ENCODE results near the gene STX1B.
"Not testable (repeated sequence)": the region's sequence is repeated elsewhere in the genome, so short reads cannot be mapped to it uniquely, and the experiment has no call there.

The STX1B gene

GRCh38 chr16:31010585-31011325 is at the start of gene STX1B:
Gene STX1B (minus strand): TSS chr16:31010638. CDS start chr16:31010396, 242 bp downstream.
- no peak for DNase-seq

DNA sequence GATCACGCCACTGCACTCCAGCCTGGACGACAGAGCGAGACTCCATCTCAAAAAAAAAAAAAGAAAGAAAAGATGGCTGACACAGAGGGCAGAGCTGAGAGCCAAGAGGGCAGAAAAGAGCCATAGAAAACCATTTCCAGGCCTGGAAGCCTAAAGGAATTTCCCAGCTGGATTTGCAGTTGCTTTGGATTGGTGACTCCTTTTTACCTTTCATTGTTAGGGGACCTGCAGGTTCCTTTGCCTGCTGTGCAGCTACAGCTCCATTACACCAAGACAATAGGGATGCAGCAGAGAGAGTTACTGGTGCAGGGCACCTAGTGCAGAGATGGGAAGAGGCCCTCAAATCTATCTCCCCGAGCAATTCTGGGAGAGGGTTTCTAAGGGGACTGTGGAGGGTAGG is 45.2 kb upstream of the STX1B start:
- no peak for DNase-seq

DNA sequence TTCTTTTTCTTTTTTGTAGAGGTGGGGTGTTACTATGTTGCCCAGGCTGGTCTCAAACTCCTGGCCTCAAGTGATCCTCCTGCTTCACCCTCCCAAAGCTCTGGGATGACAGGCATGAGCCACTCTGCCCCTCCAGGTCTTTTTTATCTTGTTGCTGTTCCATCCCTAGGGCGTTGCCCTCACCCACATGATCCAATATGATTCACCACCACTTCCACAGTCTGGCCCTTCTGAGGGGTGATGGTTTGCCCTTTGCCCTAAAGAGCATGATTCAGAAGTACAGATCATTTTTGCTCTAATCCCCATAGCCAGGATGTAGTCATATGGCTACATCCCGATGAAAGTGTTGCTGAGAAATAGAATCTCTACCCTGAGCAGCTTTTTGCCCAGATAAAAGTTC is 41.7 kb upstream of the STX1B start:
- peak; percentile 59 for DNase-seq

- peak; percentile 12 for DNase-seq
Measured at GRCh38 chr16:31050280-31051030, 40.0 kb upstream of the STX1B start.

- DNase-seq = no peak
Measured at GRCh38 chr16:31043898-31044481, 33.6 kb upstream of the STX1B start.

GRCh38 chr16:31043352-31043751 is 32.9 kb upstream of the STX1B start:
- DNase-seq = no peak

- no peak for DNase-seq
Measured at GRCh38 chr16:31042866-31043265, 32.4 kb upstream of the STX1B start.

DNA sequence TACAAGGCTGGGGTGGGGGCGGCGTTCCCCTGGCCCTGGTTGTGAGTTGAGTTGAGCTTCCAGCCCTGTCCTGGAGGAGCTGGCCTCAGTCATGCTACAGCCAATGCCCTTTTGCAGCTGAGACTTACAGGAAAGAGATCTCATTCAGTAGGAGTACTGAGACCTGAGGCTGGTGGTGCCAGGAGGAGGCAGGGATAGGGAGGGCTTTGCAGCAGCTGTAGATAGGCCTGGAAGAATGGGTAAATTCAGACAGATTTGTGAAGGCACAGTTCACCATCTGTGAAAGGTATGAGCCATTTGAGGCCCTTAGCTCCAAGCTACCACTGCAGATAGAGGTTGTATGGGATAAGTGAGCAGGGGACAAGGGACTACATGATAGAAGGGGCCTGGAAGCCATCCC is 28.6 kb upstream of the STX1B start:
- no peak for DNase-seq

- no peak for DNase-seq
Measured at GRCh38 chr16:31036691-31037090, 26.3 kb upstream of the STX1B start.

DNA sequence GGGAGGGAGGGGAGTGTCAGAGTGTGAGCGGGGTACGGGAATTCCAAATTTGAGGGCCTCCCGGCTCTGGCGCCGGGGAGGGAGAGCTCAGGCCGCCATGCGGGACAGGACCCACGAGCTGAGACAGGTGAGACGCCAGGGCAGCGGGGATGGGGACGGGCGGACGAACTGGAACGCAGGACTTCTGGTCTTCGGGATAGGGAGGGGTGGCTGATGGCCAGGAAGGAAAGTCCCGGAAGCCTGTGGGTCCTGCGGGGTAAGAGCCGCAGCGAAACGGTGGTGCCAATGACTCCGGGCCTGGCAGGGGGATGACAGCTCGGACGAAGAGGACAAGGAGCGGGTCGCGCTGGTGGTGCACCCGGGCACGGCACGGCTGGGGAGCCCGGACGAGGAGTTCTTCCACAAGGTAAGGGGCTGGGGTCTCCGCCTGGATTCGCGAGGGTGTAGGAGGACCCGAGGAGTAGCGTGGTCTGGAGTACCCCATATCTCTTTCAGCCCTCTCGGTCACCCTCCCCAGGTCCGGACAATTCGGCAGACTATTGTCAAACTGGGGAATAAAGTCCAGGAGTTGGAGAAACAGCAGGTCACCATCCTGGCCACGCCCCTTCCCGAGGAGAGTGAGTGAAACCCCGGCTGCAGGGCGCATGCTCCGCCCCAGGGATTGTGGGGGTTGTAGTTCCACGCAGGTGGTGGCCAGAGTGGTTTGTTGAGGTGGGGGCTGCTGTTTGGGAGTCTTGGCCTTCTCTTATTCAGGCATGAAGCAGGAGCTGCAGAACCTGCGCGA is 23.5 kb upstream of the STX1B start:
- DNase-seq = peak; percentile 86

DNA sequence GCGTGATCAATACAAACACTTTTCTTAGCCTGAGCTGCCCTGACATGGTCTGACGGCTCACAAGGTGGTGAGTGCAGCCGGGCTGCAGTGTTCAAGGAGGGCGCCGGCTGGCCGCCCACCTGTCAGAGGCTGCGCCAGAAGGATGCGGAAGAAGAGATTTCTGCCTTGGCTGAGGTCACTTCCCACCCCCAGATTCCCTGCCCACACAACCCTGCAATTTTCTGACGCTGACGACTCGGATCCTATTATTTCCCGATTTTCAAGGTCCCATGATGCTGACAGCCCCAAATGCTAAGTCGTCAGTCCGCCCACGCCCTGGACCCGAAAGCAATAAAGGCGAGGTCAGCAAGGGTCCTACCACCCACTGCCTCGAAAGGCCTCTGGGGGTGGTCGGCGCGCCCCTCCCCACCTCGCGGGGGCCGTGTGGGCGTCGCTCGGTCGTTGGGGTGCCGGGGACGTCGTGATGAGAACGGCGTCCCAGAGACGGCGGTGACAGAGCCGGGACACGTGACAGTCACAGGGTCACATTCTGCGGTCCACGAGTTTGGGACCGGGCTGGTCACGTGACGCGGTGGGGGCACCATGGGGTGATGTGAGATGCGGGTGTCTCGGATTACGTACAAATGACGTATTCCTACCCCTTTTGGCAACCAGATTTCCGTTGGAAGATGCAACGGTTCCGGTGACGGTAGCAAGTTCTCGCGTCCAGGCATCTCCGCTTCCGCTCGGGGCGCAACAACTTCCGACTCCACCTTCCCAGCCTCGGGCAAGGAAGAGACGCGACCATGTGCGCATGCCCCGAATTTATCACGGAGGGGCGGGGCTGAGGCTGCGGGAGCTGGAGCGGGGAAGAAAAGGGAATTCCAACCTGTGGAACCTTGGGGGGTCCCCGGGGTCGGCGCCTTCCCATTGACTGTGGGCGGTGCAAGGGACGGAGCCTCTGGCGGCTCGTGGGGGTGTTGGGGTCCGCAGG is 22.6 kb upstream of the STX1B start, which contains the start of gene STX4:
Gene STX4 (plus strand): TSS at position 823 of the 973 bp plus-strand sequence. CDS start 248 bp downstream, outside the sequence.
- peak; percentile 94 for DNase-seq

DNA sequence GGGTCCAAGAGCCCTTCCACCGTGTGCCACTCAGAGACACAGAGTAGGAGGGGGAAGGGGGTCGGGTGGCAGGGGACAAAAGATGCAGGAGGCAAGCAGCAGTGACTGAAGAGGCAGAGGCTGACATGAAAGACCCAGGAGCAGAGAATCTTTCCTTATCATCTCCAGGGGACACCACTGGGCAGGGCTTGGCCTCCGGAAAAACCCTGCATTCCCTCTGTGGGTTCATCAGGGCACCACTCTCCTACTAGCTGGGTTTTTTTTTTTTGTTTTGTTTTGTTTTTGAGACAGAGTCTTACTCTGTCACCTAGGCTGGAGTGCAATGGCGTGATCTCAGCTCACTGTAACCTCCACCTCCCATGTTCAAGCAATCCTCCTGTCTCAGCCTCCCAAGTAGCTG is 20.8 kb upstream of the STX1B start:
- DNase-seq = no peak

- no peak for DNase-seq
Measured at GRCh38 chr16:31029272-31029671, 18.8 kb upstream of the STX1B start.

DNA sequence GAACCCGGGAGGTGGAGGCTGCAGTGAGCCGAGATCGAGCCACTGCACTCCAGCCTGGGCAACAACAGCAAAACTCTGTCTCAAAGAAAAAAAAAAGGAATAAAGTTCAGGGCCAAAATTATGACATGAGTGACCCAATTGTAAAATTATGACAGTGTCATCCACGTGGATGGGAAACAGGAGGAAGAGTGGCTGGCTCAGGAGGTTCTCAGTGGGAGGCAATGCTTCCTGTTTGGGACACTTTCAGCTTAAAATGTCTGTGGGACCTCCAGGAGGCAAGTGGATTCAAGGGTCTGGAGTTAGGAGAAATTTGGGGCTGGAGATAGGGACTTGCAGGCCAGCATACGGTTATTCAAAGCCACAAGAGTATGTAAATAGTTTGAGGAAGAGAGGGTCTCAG is 14.9 kb upstream of the STX1B start:
- DNase-seq = no peak

GRCh38 chr16:31023627-31024226 is 13.3 kb upstream of the STX1B start:
- no peak for DNase-seq

DNA sequence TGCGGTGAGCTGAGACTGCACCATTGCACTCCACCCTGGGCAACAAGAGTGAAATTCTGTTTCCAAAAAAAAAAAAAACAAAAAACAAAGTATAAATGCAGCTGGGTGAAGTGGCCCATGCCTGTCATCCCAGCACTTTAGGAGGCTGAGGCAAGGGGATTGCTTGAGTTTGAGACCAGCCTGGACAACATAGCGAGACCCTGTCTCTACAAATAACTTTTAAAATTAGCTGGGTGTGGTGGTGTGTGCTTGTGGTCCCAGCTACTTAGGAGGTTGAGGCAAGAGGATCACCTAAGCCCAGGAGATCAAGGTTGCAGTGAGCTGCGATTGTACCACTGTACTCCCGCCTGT is 12.8 kb upstream of the STX1B start:
- DNase-seq = no peak

- no peak for DNase-seq
Measured at GRCh38 chr16:31022544-31023251, 12.3 kb upstream of the STX1B start.

DNA sequence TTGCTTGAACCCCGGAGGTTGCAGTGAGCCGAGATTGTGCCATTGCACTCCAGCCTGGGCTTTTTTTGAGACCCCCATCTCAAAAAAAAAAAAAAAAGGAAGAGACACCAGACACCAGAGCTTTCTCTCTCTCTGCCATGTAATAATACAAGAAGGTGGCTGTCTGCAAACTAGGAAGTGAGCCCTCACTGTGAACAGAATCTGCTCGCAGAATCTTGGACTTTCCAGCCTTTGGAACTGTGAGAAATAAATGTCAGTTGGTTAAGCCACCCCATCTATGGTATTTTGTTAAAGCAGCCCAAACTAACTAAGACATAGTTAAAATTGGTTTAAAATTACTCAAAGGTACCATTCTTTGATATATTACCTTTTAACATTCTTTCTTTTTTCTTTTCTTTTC is 10.1 kb upstream of the STX1B start:
- DNase-seq = no peak

GRCh38 chr16:31017756-31018155 is 7.3 kb upstream of the STX1B start:
- not testable (repeated sequence) for DNase-seq

GRCh38 chr16:31016018-31016417 is 5.6 kb upstream of the STX1B start:
- no peak for DNase-seq

DNA sequence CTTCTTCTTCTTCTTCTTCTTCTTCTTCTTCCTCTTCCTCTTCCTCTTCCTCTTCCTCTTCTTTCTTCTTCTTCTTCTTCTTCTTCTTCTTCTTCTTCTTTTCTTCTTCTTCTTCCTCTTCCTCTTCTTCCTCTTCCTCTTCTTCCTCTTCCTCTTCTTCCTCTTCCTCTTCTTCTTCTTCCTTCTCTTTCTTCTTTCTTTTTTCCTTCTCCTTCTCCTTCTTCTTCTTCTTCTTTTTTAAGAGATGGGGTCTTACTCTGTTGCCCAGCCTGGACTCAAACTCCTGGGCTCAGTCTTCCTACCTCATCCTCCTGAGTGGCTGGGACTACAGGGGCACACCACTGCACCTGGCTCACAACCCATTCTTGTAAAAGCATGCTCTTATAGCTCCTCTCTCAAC is 2.9 kb upstream of the STX1B start:
- not testable (repeated sequence) for DNase-seq

All from DMS53 (cell line).